Measurements from ENCODE around the gene CLDN7.
"Not testable (repeated sequence)": the region's sequence is repeated elsewhere in the genome, so short reads cannot be mapped to it uniquely, and the experiment has no call there.

The CLDN7 gene

GRCh38 chr17:7252176-7253043 is 9.9 kb downstream of the CLDN7 start, which contains the start of gene ELP5:
TSS of gene ELP5 (plus strand) at chr17:7252215. CDS start at chr17:7252551, 336 bp downstream.
- DNase-seq, result peak; percentile 73

- DNase-seq, result peak; percentile 99
Measured at GRCh38 chr17:7251661-7252175, 10.6 kb downstream of the CLDN7 start, which contains the start of gene CTDNEP1. TSS of gene CTDNEP1 (minus strand) at chr17:7251734. CDS start at chr17:7251296, 438 bp downstream.

GRCh38 chr17:7250695-7251627 is 11.3 kb downstream of the CLDN7 start:
- no peak for DNase-seq

- no peak for DNase-seq
Measured at GRCh38 chr17:7249830-7250229, 12.4 kb downstream of the CLDN7 start.

GRCh38 chr17:7249214-7249613 is 13.1 kb downstream of the CLDN7 start:
- DNase-seq, result no peak

DNA sequence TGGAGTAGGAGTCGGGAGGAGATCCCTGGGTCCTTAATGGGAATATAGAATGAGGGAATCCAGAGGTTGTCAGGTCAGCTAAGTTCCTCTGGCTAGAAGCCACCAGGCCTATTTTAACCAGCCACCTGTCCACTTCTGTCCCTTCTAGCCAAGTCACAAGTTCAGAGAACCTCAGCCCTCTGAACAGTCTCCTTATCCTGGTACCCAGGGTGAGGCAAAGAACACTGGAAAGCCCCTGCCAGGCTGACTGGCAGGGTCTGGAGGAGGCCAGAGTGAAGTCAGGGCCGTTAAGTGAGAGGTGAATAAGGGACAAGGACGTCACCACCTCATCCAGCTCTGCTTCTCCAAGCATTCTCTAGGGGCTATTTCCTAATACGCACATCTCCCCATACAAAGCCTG is 13.5 kb downstream of the CLDN7 start:
- no peak for DNase-seq

DNA sequence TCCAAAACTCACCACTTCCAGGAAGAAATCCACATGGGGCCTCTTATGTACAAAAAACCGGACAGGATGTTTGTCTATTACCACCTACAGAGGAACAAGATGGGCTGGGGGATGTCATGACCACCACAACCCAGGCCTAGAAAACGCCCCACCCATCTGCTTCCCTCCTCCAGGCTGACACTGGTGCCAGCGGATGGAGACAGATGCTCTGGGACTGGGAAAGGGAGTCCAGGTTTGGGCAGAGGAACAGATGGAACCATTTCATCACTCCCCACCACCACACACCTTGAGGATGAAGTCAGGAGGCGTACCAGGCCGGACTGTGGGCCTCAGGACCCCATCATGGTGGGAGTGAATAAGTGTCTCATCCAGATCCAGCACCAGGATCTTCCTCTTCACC is 15.5 kb downstream of the CLDN7 start:
- no peak for DNase-seq

DNA sequence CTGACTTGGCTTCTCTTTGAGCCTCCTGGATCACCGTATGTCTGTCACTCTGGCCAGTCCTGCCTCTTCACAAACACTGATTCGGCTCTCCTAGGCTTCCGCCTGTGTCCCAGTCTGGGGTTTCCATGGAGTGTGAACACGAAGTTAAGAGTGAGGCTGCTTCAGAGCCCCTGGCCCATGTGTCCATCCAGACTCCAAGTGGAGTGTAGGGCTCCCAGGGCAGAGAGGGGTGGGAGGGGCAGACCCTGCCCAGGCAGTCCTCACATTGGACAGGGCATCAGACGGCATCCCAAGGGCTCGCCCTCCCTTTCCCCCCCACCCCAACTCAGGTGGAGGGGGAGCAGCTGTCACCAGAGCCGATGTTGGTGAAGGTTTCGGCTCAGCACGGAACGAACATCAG is 18.4 kb downstream of the CLDN7 start:
- DNase-seq, result not testable (repeated sequence)

DNA sequence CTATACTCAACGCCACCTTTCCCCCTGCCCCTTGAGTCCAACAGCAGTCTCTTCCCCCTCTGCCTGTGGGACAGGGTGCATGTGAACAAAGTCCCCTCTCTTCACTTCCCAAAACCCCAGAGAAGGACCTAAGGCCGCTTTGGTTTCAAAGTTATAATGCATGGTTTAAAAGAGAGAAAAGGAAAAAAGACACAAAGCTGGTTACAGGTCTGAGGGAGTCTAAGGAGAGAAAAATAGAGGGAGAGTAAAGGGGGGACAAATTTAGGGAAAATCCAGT is 18.9 kb downstream of the CLDN7 start:
- no peak for DNase-seq

DNA sequence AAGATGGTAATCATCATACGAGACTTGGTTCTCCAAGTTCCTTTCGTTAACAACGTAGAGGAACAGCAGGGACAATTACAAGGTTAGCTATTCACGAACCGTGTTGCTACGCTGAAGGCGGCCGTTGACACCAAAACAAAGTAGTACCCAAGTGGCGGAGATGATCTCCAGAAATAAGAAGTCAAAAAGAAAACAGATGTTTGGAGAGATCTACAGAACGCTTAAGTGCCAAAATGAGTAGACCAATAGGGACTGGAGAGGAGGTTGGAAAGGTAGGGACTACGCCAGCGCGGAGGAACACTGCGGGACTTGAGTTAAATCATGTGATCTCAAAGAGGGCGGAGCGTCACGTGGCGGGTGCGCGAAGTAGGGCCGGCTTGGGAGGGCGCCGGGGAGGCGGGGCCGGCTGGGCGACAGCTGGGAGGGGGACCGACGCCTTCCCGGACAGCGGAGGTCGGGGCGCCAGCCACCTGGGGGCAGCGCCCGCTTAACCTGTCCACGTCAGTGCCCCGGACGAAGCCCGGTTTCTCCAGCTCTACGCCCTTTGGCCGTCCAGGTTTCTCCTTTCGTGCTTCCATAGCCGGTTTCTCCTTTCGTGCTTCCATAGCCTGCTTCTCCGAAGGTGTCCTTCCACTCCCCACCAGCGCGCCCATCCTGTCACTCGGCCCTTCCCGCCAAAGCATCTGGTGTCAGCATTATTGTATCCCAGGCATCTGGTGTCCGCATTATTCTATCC is 19.4 kb downstream of the CLDN7 start:
- DNase-seq, result peak; percentile 89

- peak; percentile 96 for DNase-seq
Measured at GRCh38 chr17:7241783-7242716, 20.2 kb downstream of the CLDN7 start, which contains the start of gene GABARAP. TSS of gene GABARAP (minus strand) at chr17:7242449. CDS start at chr17:7242330, 119 bp downstream.

- DNase-seq, result no peak
Measured at GRCh38 chr17:7241090-7241733, 21.1 kb downstream of the CLDN7 start.

DNA sequence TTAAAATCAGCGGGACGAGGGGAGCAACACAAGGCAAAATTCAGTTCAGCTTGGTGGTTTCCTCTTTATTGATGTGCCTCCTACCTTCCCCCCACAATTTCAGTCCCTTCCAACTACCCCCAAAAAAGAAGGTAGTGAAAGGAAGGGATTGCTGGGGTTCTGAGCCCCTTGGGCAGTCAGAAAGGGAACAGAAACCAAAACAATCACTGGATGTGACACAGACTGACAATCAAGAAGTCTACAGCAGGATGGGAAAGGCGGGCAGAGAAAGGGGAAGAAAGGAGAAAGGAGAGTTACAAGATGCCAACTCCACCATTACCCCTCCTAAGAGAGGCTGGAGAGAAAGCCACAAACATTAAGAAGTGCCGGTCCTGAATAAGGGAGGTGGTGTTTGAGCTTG is 21.9 kb downstream of the CLDN7 start:
- DNase-seq, result no peak

DNA sequence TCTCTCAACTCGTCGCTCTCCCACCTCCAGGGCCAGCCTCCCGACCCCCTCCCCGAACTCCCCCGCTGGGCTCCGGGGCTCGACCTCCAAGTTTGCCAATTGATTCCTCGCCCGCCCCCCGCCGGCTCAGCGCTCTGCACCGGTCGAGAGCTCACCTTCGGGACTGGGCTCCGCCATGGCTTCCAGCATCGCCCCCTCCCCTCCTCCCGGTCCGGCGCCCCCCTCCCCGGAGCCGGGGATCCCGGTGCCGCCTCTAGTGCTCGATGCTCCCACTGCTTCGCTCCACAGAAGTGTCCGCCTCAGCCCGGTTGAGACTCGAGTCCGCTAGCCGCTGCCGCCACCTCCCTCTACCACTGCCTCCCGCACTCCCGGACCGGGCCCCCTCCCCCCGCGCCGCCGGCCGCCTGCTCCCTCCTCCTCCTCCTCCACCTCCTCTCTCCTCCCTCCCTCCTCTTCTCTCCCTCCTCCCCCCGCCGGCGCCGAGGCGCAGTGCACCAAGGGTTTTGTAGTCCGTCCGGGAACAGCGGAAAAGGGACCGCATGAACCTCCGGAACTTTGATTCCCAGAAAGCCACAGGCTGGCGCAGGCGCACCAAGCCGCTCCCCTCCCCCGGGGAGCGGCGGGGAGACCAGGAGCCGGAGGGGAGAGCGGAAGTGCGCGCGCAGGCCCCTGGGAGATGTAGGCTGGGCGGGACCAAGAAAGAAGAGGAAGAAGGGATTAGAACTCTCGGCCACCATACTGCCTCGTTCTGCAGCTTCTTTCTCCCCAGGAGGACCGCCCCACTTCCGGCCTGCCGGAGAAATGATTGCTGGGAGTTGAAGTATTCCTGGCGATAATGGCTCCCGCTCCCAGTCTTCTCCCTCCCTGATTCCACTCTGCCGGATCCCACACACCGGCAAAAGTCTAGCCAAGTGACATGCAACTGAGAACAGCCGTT is 22.9 kb downstream of the CLDN7 start, which contains the start of gene PHF23:
TSS of gene PHF23 (minus strand) at position 367 of the 937 bp plus-strand sequence. CDS start at position 189, 178 bp downstream.
- DNase-seq, result peak; percentile 94

DNA sequence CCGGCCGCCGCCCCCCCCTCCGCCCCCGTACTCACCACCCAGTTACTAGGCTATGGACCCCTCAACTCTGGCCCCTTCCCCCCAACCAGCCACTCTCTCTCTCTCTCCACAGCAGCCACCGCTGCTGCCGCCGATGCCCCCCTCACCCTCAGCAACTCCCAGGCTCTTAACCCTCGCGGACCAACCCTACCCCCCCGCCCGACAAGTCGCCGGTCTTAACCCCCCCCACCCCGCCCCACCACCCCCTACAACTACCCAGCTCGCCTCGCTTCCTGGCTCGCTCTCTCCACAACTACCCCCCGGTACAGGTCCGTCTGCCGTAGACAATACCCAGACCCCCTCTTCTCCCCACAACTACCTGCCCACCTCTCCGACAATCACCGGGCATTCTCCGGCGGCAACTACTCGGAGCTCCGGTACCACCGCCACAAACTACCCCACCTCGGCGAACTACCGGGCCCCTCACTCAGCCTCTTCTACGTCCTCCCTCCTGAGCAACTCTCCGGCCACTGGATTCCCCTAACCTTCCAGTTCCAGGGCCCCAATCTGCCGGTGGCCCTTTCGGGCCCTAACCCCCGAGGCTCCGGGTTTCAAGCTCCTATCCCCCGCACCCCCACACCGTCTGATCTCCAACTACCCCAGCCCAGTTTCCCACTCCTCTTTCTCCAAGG is 23.7 kb downstream of the CLDN7 start:
- no peak for DNase-seq

DNA sequence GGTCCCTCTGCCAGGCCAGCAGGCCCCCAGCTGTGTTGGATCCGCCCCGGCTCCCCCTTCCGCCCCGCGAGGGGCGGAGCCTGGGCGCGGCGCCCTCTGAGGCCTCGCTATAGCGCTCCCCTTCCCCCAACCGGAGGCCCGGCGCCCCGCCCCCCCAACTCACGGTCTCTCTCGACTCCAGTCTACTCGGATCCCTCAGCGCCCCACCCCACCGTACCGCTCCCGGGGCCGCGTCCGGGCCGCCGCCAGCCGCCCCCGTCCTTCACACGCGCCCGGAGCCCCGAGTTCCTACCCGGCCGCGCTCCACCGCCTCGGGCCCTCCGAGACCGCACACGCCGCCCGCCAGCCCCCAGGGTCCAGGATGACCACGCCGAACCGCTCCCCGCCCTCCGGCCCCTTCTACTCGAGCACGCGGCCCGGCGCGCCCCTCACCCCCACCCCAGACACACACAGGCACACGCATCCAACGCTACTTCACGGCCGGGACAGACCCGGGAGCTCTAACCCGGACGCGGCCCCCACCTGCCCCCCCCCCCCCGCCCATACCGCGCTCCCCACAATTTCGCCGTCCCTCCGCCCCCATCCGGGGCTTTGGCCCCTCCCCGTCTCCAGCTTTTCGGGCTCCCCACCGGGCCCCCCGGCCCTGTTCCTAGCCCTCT is 24.4 kb downstream of the CLDN7 start:
- DNase-seq, result peak; percentile 86

DNA sequence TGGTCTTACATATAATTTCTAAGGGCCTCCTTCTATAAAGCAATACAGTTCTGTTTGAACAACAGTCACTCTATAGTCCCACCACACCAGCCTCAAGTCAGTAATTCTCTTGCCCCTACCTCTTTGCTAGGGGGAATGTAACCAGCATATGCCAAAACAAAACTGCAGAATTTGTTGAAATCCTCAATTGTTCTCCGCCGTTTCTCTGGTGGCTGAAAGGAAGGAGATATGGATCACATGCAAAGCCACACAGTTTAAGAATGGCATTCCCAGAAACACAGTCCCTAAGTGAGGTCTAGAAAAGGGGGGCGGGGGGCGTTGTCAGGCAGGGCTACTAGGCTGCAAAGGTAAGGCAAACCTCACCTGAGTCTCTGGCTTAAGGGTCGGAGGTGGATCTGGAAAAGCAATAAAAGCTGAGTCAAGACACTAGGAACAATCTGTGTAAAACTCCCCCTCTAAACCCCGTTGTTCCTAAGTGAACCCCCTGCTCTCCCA is 25.0 kb downstream of the CLDN7 start:
- no peak for DNase-seq

GRCh38 chr17:7236808-7237207 is 25.5 kb downstream of the CLDN7 start:
- DNase-seq, result no peak
